ENCODE data around the gene PARP8.

PARP8 gene

GRCh38 chr5:50829023-50829422 lies 162.6 kb downstream of the PARP8 start:
- in situ Hi-C loops (cut with HindIII; ENCODE audit: low sequenced_read_pairs), result no loop called here

DNA sequence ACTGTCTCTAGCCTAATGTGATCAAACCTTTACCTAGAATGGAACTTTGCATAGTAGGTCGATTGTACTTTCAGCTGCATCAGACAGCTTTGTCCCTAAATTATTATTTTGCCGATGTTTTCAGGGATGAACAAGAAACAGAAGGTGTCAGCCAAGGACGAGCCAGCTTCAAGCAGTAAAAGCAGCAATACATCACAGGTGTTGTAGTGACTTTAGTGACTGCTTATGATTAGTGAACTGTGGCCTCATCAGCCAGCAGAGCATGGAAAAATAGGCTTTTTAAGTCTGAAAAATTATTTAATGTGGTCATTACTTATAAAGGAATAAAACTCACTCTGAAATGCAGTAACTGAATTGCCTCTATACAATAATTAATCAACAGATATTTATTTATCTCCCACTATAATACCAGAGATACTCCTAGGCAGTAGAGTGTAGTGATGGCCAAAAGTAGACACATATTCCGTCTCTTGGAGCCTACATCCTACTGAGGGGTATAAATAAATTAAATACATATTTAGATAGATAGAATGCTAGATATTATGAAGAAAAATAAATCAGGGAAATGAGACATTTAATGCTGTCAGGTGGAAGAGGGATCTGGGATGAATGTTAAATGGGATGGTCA lies 166.3 kb downstream of the PARP8 start:
- in situ Hi-C loops (cut with HindIII; ENCODE audit: low sequenced_read_pairs), result no loop called here

GRCh38 chr5:50836356-50836755 lies 169.9 kb downstream of the PARP8 start:
- in situ Hi-C loops (cut with HindIII; ENCODE audit: low sequenced_read_pairs), result no loop called here

GRCh38 chr5:50839472-50839871 lies 173.0 kb downstream of the PARP8 start:
- in situ Hi-C loops (cut with HindIII; ENCODE audit: low sequenced_read_pairs), result no loop called here

DNA sequence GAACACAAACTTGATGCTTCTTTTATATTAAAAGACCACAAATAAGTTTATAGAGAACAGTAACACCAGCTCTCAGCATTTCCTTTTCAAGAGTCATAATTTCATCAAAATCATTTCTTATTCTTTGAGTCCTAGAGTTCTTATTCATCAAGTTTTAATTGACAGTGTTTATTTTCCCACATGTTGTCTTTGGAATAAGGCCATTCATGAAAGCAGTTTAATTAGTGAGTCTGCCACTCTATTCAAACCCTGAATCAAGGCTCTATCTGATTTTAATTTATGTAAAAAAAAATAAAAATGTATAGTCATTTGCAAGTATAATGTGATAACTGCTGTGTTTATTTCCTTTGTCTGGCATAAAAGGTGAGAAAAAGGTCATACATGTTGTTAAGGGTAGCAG lies 176.7 kb downstream of the PARP8 start:
- in situ Hi-C loops (cut with HindIII; ENCODE audit: low sequenced_read_pairs), result no loop called here

DNA sequence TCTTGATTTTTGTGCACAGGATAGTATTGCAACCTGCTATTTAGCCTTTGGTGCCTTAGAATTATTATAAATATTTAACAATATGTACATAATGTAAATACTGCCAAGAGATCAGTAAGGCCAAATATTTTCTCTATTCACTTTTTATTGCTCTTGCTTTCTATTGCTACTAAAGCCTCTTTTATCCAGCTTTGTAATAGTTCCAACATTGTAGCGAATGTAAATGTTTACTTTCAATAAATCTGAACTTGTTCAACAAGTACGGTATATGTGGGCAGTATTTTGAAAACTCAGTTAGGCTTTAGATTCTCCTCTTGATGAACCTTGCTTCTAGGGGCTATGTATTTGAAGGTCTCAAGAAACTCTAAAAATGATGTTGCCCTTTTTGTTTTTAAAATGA lies 179.8 kb downstream of the PARP8 start:
- in situ Hi-C loops (cut with HindIII; ENCODE audit: low sequenced_read_pairs), result no loop called here

- in situ Hi-C loops (cut with HindIII; ENCODE audit: low sequenced_read_pairs), result no loop called here
Measured at GRCh38 chr5:50849554-50849953, 183.1 kb downstream of the PARP8 start.

DNA sequence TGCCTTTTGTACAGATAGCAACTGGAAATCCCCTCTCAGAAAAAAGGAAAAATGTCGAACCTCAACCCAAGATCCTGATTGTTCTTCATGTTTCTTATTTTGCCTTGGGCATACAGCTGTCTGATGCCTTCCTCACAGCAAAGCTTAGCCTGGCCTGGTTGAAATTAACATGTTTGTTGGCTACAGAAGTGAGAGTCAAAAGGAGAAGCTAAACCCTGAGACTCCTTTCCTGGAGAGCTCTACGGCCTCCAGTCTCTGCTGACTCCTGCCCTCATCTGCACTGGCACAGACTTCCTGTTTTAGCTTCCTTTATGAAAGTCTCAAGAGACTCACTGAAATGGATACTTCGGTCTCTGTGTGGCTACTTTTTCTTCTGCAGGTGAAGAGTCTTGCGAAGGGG lies 186.7 kb downstream of the PARP8 start:
- in situ Hi-C loops (cut with HindIII; ENCODE audit: low sequenced_read_pairs), result no loop called here

- in situ Hi-C loops (cut with HindIII; ENCODE audit: low sequenced_read_pairs), result no loop called here
Measured at GRCh38 chr5:50854082-50854481, 187.6 kb downstream of the PARP8 start.

- in situ Hi-C loops (cut with HindIII; ENCODE audit: low sequenced_read_pairs), result no loop called here
Measured at GRCh38 chr5:50855001-50855400, 188.6 kb downstream of the PARP8 start.

GRCh38 chr5:50856401-50857119 lies 190.1 kb downstream of the PARP8 start:
- in situ Hi-C loops (cut with HindIII; ENCODE audit: low sequenced_read_pairs), result no loop called here

DNA sequence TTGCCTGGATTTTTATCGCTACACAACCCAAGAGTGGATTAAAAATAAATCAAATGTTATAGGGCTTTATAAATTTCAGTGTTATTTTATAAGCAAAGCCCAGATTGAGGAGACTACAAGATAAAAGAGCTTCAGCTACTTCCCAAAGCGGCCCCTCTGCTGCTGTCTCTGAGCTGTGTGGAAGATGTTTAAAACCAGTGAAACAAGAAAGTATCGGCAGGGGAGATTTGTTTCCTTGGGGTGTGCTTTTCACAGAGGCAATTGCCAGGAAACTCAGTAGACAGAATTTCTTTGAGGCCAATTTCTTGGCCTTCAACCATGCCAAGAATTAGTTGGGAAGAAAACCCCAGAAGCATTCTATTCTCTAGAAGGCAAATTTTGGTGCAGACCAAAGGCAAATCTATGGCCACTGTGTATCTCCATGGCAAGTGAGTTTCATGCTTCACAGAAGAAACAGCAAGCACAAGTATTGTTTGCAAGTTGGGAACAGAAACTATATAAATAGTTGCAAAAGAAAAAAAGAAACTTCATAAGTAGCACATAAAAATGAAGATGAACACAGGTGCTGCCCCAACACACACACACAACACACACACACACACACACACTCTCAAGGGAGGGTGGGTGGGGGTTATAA lies 197.2 kb downstream of the PARP8 start:
- in situ Hi-C loops (cut with HindIII; ENCODE audit: low sequenced_read_pairs), result no loop called here

DNA sequence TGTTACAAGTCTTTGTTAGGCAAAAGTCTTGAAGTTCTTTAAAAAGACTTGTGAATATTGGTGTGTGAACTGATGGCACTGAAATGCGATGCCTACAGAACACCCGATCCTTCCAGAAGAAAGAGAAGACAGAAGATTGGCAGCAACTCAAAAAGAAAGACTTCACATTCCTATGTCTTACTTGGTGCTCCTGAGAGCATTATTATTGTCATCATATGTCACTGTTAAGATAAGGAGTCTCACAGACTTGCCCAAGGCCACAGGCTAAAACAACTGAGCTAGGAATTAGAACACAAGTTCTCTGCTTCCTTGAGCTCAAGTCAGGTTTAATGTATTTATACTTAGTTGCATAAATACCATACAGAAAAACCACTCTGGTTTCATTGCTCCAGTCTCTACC lies 198.0 kb downstream of the PARP8 start:
- in situ Hi-C loops (cut with HindIII; ENCODE audit: low sequenced_read_pairs), result no loop called here

DNA sequence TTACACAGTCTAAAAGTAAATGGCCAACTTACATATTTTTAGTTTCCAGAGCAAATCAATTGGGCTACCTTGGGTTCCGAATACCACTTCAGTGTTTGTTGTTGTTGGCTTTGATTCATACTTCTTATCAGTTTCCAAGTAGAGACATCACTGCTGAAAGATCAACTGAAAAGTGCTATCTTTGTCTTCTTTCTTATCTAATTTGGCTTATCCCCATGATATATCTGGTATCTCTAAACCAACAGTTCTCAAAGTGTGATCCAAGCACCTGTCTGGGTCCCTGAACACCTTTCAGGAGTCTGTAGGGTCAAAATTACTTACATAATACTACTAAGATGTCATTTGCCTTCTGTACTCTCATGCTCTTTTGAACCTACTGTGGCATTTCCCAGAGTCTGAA lies 200.0 kb downstream of the PARP8 start:
- in situ Hi-C loops (cut with HindIII; ENCODE audit: low sequenced_read_pairs), result no loop called here

- in situ Hi-C loops (cut with HindIII; ENCODE audit: low sequenced_read_pairs), result no loop called here
Measured at GRCh38 chr5:50867140-50867539, 200.7 kb downstream of the PARP8 start.

GRCh38 chr5:50873595-50874277 lies 207.3 kb downstream of the PARP8 start:
- in situ Hi-C loops (cut with HindIII; ENCODE audit: low sequenced_read_pairs), result no loop called here

- in situ Hi-C loops (cut with HindIII; ENCODE audit: low sequenced_read_pairs), result no loop called here
Measured at GRCh38 chr5:50874306-50875001, 208.0 kb downstream of the PARP8 start.

- in situ Hi-C loops (cut with HindIII; ENCODE audit: low sequenced_read_pairs), result no loop called here
Measured at GRCh38 chr5:50875002-50875344, 208.5 kb downstream of the PARP8 start.

DNA sequence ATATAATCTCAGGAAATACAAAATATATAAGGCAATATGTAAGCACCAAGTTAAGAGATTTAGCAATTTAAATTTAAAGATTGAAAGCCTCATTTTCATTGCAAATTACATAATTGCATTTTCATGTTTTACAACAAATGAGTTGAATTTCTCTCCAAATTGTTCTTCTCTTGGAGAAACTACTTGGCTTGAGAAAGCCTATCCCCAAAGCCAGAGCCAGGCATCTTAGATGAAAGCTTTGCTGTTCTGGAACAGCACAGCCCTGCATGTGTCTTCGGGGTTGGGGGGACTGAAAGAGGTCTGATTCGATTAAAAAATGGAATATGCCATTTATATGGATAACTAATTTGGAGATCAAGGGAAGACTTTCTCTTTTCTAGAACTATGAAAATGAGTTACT lies 212.0 kb downstream of the PARP8 start:
- in situ Hi-C loops (cut with HindIII; ENCODE audit: low sequenced_read_pairs), result no loop called here

DNA sequence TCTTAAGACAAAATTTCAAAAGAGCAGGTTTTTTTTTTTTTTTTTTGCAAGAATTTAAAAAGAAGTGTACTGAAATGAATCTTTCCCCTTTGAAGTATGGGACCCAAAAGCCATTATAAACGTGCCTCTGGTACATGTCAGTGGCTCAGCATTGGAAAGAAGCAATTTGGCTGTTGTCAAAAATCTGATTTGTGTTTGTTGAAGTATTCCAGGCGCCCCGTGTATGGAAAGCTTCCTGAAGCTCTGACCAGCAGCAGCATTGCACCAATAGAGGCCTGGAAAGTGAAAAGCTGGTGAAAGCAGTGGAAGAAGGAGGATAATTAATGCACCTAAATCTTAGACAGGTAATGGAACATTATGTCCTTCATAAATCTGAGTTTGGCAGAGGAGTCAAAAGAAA lies 215.0 kb downstream of the PARP8 start:
- in situ Hi-C loops (cut with HindIII; ENCODE audit: low sequenced_read_pairs), result no loop called here

GRCh38 chr5:50886657-50887345 lies 220.4 kb downstream of the PARP8 start:
- in situ Hi-C loops (cut with HindIII; ENCODE audit: low sequenced_read_pairs), result no loop called here

All from endothelial cell of hepatic sinusoid (primary cell).